SHP77 (cell line): ENCODE data around the gene GSDME.
A peak's percentile ranks its signal among the peaks of the same experiment; 100 is the strongest.

Experiments used
- DNase-seq, 2 experiments: peaks; one replicate each; lab custom pipeline; 2025; lab: John Stamatoyannopoulos, UW

The GSDME gene

DNA sequence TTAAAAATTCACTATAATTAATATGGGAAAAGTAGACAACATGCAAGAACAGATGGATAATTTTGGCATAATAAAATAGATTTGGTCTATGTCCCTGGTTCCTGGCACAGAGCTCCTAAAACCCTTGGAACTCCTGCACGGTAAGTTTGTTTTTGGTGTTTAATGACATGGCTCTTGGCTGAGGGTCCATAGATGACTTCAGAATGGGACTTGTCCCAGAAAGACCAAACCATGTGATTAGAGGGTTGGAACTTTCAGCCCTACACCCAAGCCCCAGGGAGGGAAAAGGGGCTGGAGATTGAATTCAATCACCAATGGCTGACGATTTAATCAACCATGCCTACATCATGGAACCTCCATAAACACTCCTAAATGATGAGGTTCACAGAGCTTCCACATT, 12.6 kb upstream of the GSDME start:
- DNase-seq, result no peak

DNA sequence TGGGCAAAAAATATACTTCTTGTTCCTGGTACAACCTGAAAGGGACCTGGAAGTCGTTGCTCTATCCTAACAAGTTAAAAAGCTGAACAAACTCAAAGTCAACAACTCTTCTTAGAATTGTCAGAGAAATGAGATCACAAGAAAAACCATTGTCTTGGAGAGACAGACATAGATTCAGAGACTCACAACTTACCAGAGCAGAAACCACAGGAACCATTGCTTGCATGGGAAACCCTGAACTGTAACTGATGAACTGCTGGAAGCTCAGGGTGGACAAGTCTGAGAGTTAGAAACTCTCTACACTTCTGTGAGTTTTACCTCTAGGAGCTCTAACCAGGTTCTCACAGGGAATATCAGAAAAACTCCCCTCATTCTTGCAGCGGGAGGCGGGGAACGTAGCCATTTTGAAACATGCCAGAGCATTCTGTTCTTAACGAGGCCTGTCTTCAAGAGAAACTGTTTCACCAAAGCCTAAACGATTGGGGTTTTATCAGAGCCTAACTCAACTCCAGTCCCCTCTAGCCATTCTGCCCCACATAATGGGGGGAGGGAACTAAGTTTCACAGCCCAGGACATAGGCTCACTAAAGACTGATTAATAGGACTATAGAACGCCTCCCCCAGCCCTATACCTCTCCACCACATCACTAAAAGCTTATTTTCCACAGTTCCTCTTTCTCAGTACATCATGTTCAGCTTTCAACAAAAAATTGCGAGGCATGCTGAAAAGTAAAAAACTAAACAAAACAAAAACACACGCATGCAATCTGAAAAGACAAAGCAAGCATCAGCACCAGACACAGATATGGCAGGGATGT, 12.0 kb upstream of the GSDME start:
- no peak for DNase-seq

DNA sequence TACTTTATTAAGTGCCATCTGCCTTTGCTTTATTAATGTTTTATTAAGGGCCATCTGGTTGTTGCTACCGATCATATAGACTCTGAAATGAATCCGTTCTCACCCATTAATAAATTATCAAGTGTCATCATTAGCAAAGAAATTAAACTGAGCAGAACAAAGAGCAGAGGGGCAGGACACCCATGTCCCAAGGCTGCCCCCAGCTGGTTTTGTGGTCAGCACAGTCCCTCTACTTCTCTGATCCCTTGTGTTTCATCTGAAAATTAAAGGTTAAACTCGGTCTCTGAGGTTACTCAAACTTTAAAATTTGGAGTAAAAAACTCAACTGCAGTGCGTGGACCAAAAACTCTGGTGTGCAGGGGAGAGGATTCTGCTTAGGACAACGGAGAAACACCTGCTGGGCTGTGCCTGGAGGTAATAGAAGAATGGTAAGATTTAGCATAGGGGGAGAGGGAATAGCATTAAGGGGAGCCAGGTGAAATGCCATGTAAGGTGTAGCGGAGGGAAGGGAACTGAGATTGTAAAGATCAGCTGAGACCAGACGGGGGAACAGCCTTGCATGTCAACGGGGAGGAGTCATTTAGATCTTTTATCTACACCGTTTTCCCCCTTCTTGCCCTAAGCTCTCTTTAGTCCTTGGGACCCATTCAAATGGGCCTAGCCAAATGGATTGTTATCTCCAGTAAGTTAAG, 10.8 kb upstream of the GSDME start:
- DNase-seq, result no peak

DNA sequence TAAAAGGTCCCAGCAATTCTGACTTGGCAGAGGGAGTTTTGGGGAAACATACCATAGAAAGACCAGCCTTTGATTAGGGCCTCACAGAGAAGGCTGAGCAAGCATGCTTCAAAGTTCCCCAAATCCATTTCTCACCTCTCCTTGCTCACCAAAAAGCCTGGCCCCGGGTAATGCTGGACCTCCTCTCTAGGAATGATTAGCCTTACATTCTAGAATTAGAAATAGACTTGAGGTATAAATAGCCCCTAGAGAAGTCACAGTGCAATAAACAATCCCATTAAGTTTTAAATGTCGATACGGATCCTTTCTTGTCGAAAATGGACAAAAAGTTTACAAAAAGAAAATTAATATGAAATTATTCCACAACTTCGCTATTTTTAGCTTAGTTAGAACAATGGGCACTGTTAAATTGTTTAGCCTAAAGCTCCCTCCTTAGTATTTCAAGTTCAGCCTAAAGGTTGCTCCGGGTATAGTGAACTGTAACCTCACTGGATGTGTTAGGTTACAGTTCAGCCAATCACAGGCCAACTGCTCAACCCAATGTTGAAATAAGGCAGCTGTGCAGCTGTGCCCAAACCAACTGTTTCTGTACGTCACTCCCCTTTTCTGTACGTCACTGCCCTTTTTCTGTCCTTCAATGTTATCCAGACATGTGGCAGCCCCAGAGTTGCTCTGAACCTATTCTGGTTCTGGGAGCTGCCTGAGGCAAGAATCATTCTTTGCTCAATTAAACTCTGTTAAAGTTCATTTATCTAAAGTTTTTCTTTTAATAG, 7.9 kb upstream of the GSDME start:
- DNase-seq, result peak in 1 of 2 experiments; percentile 55

DNA sequence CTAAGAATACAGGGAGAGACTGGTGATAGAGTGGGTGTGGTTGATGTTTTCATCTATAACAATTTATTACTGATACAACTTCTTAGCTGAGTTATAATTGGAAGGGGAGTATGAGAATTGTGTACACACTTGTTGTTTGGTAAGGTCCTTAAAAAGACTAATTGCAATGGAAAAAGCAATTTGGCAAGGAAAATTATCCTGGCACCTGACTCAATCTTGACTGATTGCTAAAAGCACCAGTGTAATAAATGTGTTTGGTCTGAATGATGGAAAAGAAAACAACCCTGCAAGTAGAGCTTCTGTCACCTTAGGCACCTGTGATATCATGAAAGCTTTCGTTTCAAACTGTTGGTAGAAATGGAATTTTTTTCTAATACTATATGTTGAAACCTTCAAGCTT, 6.7 kb upstream of the GSDME start:
- DNase-seq, result no peak

DNA sequence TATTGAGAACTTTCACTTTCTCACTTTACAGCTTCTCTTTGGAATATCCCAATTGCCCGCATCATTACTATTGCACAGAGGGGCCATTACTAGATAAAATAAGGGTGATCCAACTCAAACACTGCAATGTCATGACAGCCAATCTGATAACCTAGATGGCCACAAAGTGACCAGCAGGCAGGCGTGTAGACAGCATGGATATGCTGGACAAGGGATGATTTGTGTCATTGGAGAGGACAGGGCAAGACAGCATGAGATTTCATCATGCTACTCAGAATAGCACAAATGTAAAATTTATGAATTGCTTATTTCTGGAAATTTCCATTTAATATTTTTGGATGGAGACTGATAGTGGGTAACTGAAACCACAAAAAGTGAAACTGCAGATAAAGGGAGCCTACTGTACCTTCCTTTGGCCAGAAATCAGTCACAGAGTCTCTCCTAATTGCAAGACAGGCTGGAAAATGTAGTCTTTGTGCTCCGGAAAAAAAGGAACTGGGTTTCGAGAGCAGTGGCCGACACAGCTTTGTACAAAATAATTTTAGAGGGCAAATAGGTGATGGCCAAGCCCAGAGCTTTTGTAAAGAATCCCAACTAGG, 6.1 kb upstream of the GSDME start:
- no peak for DNase-seq

DNA sequence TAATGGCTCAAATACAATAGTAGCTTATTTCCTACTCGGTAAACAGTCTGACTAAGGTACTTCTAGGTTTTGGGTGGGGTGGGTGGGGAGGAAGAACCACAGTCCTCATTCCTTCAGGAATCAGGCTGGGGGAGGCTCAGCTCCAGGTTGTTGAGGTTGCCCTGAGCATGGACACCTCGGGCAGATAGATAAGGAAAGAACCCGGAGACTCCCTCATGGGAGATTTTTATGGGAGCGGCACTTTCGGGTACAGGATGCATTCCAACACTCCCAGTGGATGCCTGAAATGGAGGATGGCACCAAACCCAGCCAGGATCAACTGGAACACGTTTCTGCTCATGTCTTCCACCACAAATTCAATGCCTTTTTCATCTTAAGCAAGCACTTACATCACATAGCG, 5.5 kb upstream of the GSDME start:
- DNase-seq, result no peak

DNA sequence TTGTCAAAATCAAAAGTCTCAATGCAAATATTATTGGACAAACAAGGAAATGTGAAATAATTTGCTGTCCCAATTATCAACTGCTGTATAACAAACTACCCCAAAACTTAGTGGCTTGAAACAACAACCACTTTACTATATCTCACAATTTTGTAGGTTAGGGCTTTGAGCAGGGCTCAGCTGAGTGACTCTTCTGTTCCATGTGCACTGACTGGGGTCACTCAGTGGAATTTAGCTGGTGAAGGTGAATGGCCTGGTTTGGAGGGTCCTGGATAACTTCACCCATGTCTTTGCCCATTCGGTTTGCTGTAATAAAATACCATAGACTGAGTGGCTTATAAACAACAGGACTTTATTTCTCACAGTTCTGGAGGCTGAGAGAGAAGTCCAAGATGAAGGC, 3.7 kb upstream of the GSDME start:
- no peak for DNase-seq

DNA sequence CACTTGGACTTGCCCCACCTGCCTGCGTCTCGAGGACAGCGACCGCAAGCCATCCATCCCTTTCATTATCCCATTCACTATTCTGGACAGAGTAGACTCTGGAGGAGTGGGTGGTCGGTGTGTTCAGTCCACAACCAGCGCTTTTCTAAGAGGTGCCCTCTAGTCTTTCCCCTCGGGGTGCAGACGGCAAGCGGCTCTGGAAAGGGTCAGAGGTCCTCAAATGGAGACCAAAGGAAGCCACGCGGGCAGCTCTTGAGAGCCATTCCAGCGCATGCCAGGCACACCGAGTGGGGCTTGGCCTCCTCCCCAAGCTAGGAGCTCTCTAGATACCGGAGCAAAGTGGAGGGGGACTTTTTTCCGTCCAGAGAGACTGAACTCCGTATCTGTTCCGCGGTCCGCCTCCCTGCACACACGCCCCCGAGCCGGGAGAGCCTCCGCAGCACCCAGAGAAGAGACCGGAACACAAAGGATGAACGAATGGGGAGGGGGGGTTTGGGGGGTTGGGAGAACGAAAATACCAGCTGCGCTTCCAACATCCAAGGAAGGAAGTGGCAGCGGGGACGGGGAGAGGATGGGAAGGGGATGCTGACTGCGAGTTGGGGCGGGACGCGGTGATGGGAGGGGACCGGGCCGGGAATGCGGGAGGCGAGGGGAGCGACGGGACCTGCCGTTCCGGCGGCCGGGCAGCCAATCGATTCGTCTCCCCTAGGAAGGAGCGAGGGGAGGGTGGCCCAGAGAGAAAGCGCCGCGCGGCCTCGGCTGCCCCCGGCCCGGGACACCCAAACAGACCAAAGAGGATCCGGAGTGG, 515 bp downstream of the GSDME start:
- no peak for DNase-seq

DNA sequence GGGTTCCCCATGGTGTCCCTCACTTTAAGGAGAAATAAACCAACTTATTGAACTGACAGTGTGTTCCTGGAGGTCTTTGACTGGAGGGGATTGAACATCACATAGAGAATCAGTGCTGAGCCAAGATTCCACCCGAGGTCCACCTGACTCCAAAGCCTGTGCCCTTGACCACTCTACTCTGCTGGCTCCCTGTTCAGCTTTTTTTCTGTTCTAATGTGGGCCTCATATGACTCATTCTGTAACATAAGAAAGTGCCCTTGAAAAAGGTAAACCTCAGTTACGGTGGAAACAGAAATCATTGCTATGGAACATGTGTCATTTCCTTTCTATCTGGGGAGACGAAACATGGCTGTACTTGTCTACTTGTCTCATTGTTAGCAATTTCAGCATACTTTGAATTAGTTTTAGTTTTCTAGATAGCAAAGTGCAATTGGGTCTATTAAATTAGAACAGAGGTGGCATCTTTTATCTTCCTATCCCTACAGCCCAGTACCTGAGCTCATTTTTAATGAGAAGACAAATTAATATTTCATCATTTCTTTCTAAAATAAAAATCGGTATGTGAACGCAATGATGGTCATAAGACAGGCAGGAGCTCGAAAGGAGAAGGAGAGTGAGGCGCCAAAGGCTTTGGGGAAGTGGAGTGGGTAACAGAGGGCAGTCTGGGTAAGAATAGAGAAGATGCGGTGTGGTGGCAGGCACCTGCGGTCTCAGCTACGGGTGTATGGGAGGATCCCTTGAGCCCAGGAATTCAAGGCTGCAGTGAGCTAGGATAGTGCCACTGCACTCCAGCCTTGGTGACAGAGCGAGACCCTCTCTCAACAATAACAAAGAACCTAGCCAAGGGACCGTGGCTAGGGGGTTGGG, 1.5 kb downstream of the GSDME start:
- DNase-seq, result no peak

DNA sequence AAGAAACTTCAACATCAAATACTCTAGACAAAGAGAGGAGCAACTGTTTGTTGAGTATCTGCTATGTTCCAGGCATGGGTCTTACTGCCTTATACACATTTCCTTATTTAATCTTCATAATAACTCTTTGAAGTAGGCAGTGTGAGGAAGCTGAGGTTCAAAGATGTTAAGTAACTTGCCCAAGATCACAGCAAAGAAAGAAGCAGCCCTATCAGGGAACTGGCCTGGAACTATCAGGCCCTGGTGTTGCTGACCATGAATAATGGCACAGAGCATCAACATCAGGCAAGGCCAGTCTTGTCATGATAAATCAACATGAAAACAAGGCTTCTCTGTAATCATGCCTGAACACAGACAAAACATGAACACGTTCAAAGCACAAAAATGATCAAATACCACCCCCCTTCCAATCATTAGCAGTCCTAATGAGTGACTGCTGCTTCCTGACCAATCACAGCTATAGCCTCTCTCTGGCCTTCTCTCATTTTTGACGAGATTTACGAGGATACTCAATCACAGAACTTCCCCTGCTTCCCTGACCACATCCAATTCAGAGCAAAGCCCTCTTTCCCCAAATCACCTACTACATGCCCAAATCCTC, 2.3 kb downstream of the GSDME start:
- DNase-seq, result no peak

DNA sequence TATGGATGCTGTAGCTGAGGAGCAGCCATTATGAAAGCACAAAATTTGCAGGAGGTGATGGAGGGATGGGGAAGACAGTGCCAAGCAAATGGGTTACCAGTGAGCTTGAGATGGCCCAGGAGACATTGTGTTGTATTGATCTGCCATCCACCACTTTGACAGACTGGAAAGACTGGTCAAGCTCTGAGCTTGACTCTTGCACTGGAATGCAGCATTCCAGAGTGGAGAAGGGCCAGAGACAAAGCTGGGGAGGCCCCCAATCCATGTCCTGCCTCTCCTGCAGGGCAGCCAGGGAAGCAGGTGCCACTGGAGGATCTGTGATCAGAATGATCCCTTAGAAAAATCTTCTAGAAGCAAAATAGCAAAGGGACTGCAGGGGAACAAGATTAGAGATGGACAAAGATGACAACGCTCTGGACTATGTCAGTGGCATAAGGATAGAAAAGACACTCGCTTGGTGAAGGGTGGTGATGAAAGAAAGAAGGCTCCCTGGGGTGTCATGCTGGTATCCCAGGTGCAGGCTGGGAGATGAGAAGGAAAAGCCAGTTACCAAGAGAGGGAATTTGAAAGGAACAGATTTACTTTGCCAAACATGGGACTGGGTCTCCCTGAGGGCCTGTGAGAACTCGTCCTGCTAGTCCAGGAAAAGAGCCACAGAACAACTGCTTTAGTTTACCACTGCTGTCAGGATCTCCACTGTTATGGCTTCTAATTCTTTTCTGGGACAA, 5.0 kb downstream of the GSDME start:
- no peak for DNase-seq

DNA sequence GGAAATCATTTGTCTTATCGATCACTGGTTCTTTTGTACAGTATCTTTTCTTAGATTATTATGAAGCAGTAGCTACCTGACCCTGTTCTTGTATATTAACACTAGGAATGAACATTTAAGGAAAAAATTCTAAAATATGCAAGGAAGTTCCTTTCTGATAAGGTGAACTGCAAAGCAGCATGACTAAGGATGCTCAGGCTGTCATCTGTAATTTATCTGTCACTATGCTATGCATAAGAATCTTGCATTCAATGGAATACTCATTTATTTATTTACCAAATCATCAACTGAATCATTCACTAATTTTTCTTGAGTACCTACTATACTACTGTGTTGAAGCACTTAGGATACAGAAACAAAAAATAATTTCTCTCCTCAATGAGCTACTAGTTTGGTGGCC, 5.8 kb downstream of the GSDME start:
- no peak for DNase-seq

DNA sequence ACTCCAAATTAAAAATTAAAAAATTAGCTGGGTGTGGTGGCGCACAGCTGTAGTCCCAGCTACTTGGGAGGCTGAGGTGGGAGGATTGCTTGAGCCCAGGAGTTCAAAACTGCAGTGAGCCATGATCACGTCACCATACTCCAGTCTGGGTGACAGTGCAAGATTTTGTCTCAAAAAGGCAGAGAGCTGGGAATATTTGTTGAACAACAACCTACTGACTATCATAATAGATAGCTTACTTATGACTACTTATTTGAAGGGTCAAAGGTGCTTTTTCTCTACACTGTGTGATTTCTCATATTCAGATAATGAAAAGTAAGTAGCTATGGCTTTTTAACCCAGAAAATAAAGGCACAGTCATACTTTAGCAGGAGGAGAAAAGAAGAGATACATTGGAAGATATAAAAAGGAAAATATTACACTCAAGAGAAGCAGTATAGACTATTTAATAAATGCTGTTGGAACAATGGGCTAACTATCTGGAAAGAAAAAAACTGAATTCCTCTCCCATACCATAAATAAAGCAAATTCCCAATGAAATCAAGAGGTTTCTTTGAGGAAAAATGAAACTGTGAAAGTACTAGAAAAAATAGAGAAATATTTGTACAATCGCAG, 6.7 kb downstream of the GSDME start:
- DNase-seq, result no peak

DNA sequence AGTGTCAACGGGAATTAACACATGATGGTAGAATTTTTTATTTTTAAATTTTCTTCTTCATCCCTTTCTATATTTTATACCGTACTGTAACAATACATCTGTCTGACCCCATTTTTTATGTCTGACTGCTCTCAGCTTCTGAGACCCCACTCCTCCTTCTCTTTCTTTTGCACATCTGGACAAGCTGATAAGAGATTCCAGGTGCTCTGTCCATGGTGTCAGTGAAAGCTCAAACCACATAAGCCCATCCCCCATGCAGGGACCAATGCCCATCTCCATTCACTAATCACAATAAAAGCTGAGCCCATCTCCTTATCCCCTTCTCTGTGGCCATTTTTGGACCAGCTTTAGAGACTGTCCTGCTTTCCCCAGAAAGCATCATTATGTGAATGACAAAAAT, 8.7 kb downstream of the GSDME start:
- DNase-seq, result no peak

DNA sequence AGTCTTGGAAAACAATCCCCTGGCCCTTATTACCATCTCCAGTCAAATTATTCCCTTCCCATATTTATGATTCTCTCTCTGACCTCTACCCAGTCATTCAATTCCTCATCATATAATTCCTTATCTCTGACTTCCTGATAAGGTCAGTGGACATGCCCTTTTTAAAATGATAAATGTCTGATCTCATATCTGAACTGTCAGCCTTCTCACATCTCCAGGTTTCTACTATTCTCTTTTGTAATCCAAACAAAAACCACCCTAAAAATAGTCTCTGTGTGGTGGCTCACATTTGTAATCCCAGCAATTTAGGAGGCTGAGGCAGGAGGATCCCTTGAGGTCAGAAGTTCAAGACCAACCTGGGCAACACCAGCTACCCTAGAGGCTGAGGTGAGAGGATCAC, 11.9 kb downstream of the GSDME start:
- no peak for DNase-seq

DNA sequence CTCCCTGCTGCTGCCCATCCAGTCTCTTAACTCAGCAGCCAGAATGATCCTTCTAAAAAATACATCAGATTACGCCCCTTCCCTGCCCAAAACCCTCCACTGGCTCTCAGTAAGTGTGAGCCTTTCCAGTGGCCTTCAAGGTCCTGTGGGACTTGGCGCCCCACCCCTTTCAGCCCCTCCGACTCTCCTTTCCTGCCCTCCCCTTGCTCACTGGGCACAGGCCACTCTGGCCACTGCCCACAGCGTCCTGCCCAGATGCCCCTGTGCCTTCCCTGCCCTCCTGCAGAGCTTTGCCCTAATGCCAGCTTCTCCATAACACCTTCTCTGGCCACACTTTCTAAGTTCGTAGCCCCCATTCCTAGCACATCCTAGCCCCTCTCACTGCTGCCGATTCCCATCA, 13.8 kb downstream of the GSDME start:
- no peak for DNase-seq

DNA sequence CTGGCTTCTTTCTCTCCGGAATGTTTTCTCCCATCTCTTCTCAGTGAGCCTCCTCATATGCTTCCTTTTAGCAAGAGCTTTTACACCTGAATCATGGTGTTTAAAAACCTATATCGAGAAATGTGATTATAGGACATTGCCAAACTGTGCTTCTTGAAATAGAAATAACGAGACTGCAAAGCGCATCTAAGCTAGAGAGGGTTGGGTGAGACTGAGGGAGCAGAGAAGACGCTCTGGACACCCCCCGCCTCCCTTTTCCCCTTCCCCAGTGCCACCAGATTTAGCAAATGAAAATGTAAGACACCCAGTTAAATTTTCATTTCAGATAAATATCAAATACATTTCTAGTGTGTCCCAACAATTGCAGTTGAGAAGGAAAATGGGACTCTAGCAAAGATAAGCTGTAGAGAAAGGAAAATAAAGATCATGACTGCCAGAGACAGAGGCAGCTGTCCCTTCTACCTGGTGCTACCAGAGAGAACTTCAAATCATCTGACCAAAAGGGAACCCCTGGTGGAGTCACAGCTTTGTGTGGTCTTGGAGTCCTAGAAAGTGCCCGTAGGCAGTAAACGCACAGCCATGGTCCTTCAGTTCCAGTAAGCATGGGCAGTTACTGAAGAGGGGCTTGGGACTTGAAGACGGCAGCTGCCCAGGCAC, 14.6 kb downstream of the GSDME start:
- DNase-seq, result no peak
